HT-29 (cell line): Measurements from ENCODE around the gene HSDL1. TPM values are rescaled to one million over a fixed set of nuclear protein-coding genes. Genes with fewer than 3 reads are reported as not detected.
"Not testable (repeated sequence)": the region's sequence is repeated elsewhere in the genome, so short reads cannot be mapped to it uniquely, and the experiment has no call there.

Source experiments
- DNase-seq: peaks from one replicate; pipeline ENCODE4 v3.0.0-alpha.2; 2015; ENCODE audit warnings: low spot score
- total RNA-seq: library from RNA; depleted of rRNA; stranded (reverse); fragments of >200 nt; shearing (Covaris generic); gene quantifications from 2 replicates; pipeline ENCODE4 v1.2.3, GENCODE V29; 2014

The HSDL1 gene
- total RNA-seq, 1 experiment from 2014 or later, result 6.6 TPM

DNA sequence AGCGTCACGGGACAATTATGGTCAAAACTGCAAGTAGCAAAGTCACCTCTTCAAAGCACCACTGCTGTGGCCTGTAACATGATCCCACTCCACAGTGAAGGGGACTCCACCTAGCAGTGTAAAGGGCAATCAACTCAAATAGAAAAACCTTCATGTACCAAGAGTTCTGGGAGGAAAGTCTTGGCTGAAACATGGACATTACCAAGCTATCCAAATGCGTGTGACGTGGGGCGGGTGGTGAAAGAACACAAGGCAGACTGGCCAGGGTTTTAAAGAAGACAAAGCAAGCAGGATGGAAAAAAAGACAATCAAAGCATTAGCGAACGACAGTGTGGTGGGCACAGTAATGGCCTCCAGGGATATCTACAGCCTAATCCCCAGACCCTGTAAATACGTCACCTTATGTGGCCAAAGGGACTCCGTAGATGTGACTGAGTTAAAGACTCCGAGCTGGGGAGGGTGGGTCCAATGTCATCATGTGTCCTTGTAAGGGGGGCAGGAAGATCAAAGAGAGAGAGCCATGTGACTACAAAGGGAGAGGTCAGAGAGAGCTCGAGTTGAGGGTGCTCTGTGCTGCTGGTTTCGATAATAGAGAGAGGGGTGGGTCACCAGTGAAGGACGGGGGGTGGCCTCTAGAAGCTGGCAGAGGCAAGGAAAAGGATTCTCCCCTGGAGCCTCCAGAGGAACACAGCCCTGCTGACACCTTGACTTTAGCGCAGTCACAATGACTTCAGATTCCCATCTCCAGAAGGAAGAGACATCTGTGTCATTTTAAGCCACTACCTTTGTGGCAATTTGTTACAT, 6.0 kb downstream of the HSDL1 start:
- DNase-seq, result peak; percentile 13

DNA sequence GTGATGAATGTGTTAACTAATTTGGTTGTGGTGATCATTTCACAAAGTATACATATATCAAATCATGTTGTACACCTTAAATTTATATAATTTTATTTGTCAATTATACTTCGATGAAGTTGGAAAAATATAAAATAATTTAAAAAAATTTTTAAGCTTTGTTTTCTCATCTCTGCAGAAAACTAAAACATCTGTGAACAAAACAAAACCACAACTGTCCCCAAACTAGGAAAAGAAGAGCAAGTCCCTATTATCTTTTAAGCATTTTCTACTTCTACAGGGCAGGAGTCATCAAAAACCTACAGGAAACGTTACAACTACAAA, 6.5 kb downstream of the HSDL1 start:
- DNase-seq, result no peak

DNA sequence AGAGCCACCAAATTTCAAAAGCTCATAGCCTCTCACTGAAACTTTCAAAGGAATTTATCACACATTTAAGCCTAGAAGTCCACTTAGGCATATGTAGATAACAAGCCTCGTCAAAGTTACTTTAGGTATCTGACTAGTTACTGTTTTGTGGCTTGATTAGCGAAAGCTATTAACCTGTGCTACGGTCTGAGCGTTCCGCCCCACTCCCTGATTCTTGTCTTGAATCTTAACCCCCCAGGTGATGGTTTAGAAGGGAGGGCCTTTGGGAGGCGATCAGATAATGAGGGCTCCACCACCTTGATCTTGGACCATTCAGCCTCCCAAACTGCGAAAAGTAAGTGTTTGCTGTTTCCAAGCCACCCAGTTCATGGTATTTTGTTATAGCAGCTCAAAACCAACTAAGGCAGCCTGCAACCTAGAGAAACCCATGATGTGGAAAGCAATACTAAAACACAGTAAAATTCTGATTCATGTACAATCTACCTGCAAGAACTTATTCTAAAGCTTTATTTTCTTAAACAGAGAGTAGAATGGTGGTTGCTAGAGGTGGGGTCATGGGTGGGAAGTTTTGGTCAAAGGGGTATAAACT, 7.1 kb downstream of the HSDL1 start:
- DNase-seq, result no peak

DNA sequence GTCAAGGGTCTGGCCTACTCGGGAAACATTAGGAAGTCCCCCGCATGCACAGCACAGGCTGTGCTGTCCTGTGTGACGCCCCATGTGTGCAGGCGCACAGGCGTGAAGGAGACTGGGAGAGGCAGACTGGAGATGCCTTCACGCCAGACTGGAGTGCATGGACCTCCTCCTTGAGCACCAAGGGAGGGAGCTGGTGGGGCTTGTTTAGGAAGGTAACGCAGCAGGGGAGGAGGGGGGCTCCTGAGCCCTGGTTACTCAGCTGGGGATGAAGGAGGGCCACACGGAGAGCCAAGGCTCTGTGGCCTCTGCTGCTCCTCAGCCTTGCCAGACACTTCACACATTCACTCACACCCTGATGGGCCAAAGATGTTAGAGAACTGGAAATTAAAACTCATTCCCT, 7.7 kb downstream of the HSDL1 start:
- no peak for DNase-seq

DNA sequence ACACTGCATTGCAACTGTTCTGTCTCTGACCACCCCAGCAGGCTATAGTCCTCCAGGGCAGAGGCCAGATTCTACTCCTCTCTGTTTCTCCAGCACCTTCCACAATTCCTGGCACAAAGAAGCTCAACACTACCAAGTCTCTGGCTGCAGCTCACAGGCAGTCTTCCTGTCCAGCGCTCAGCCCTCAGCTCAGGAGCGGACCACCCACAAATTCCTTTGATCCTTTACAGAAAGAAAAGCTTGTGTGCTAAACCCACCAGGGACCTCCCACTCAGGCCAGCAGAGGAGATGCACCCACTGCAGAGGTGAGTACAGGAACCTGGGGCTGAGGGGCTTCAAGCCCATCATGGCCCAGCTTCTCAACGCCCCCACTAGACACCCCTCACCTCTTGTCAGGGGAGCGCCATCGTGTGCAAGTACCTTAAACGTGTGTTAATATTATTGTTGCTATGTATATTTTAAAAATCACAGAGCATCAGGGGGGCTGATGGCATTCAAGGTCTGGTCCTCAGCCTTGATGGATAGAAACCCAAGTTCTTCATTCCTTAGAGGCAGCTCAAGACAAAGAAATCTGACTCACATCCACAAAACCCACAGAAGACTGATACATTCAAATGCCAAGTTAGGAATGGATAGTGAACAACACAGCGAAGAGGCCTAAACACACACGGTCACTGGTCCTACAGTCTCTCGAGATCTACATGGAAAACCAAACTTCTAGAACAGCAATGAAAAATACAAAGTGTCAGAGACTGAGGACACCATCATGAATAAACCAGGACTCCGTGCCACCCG, 8.4 kb downstream of the HSDL1 start:
- no peak for DNase-seq

DNA sequence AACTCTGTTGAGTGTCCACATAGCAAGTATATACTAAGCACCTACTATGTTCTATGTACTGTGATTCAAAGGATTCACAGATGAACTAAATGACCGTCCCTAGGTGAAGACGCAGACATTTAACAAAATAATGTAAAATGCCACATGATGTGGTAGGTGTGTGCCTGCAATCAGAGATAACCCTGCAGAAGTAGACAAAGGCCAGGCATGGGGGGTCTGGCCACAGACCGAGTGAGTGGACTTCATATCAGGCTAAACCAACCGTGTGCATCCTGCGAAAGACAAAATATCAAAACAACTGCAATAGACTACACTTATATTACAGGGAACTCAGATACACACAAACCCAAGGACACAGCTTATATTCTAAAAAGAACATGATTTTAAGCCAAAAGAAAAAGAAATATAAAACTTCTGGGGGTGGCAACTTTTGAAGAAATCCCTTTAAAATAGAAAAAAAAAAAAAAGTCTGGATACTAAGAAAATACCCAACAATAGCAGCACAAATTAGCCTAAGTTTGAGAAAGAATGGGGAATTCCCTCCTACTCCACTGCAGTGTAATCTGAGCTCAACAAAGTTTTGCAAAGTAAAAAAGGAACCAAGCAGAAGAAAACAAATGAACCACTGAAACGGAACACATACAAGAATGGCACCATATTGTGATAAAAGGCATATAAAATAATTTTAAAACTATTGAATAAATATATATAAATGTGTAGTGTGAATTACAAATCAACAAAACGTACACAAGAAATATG, 12.3 kb downstream of the HSDL1 start:
- DNase-seq, result no peak

DNA sequence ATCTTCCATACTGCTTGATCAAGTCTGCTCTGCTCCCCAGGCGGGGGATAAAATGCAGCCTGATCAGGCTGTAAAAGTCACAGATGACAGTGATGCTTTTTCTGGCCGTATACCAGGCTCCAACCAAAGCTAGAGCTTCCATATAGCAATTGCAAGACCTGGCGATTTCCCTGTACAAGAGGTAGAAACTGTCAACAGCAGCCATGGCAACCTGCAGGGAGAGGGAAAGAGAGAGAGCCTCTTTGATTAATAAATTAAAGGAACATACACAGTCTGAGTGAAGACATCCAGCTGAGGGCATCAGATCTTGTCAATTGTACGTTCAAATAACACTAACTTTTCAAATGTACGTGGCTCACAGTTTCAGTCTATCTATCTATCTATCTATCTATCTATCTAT, 13.9 kb downstream of the HSDL1 start:
- DNase-seq, result no peak

DNA sequence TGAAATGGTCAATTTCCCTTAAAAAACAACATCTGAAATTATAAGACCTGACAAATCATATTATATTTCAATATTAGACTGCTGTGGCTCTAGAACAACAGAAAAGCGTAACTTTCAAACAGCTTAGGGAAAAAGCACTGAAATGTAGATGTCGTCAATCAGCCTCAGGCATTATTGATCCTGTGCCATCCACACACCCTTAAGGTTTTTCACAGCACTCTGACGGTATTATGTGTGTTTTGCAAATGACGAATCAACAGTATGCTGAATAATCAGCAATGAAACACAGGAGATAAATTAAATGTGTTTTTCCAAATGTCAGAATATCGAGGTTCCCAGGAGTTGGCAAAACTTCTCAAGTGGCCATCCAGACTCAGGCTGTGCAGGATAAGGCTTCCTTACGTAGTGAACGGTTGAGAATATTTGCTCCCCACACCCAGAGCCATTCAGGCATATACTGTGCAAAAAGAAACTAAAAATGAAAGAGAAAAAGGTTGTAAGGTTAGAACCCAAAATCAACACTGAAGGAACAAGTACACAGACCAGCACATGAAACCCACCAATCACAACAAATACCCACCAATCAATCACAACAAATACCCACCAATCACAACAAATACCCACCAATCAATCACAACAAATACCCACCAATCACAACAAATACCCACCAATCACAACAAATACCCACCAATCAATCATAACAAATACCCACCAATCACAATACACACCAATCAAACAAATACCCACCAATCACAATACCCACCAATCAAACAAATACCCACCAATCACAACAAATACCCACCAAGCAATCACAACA, 20.5 kb downstream of the HSDL1 start:
- no peak for DNase-seq

DNA sequence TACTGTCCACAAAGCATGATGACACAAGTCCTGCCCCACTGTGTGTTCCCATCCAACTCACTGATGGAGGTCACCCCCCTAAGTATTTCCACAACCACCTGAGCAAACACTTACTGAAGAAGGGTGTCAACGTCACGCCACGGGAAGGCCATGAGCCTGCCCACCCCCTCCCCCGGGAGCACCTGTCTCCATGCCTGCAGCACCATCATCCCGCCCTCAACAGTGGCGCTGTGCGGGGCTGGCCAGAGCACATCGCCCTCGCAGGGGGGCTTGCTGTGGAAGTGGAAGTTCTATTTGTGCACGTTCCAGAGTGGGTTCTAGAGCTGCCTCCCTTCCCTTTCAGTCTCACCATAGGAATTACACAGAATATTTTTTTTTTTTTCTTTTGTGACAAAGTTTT, 24.0 kb downstream of the HSDL1 start:
- no peak for DNase-seq

DNA sequence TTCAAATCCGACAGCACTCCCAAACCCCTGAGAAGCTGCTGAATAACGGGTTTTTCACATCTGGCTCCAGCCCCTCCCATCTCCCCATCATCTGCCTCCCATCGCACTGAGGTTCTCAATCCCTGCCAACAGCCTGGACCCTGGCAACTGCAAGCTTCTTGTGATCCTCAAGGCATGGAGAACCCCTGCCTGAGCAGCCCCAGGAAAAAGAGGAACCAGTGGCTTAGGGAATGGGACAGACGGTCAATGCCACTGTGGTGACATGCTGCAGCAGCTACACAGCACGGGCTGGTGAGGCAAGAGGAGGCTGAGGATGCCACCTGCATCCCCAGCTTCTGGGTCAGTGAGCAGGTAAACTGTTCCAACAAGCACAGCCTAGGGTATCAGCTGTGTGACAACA, 25.0 kb downstream of the HSDL1 start:
- DNase-seq, result no peak

DNA sequence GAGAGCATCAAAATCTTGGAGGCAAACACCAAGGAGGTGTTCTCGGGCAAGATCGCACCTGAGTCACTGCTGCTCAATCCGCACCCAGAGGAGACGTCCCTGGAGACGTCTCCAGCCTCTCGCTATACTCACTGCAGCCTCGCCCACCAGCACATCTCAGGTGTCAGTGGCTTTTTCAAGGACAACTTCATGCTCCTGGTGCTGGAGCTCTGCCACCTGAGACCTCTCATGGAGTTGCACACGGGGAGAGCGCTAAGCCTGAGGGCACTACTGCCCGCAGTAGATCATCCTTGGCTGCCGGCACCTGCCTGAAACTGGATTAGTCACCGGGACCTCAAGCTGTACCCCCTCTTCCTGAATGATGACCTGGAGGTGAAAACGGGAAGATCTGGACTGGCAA, 25.6 kb downstream of the HSDL1 start:
- no peak for DNase-seq

DNA sequence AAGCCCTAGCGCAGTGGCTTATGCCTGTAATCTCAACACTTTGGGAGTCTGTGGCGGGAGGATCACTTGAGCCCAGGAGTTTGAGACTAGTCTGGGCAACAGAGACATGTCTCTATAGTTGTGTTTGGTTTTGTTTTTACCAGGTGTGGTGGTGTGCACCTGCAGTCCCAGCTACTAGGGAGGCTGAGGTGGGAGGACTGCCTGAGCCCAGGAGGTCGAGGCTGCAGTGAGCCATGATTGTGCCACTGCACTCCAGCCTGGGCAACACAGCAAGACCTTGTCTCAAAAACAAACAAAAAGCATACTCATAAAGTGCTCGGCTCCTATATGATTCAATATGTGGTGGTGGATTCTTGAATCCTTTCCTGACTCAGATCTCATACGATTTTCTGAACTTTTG, 26.7 kb downstream of the HSDL1 start:
- DNase-seq, result not testable (repeated sequence)

DNA sequence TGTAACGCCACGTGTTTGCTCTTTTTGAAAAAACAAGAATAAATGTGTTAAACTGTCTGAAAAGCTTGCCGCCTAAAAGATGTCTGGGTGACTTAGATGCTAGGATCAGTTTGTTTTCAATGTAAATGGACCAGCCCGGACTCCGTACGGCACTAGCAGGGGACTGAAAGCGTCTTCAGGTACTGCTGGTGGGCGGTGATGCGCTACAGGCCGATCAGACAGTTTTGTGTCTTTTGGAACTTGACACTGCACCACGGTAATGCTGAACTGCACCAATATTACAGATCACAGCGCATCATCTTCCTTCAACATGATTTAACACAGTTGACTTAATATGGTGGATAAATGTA, 27.5 kb downstream of the HSDL1 start:
- DNase-seq, result peak; percentile 51

DNA sequence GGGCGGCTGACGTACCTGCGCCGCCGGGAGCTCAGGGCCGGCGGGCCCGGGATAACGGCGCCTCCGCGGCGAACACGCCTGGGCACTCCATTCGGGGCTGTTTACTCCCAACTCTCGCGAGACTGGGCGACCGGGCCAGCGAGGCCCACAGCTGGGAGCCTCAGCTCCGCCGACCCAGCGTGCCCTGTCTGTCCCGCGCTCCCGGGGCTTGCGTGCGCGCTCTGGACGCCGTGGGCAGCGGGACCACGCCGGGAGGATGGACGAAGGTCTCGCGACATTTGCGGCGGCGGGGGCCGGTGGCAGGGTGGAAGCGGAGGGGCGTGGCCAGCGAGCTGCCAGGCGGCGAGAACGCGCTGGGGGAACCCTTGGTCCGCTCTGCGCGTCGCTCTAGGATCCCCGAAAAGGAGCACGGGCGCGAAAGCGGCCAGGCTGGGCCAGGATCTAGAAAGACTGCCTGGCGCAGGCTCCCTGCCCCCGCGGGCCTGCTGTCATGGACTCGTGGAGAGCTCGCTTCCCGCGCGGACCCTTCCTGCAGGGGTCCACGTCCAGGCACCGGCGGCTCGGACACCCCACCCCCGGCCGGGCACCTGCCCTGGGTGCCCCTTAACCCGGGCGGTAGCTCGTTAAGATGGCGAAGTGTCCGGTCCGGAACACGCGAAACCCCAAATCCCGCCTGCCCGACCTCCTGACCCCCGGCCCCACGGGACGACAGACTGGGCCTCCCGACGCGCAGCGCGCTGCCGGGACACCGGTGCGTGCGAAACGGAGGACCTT, 28.1 kb downstream of the HSDL1 start, which contains the start of gene MBTPS1:
TSS of gene MBTPS1 (minus strand) at position 223 of the 774 bp plus-strand sequence. CDS start 15,159 bp downstream, outside the sequence.
- peak; percentile 97 for DNase-seq

DNA sequence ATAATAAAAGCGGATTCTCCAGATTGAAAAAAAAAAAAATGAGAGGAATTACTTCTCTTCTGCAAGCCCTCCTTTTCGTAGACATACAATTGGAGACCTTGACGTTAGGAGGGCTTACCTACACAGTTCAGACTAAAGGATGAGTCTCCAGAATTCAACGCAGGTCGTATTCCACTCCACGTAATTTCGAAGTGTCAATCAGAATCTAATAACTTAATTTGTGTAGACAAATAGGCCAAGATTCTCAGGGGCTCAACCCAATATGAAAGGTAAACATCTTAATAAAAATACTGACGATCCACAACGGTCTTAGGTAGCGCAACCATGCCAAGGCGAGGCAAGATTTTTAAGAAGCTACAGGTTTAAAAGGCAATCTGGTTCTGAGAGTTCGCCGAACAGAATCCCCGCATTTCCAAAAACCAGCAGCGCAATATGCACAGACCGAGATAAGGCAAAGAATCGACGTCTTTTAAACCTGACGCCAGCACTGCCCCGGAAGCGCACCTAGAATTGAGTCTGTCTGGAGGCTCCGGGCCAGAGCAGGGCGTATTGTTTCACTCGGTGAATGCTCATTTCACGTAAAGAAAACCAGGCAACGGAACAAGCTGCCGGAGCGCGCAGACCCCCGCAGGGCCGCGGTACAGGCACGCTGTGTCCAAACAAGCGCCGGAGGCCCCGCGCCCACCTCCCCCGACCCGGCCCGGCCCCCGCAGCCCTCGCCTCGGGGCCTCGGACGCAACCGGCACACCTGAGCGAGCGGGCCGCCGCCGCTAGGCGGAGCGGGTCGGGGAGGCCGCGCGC, 28.9 kb downstream of the HSDL1 start:
- DNase-seq, result peak; percentile 61

DNA sequence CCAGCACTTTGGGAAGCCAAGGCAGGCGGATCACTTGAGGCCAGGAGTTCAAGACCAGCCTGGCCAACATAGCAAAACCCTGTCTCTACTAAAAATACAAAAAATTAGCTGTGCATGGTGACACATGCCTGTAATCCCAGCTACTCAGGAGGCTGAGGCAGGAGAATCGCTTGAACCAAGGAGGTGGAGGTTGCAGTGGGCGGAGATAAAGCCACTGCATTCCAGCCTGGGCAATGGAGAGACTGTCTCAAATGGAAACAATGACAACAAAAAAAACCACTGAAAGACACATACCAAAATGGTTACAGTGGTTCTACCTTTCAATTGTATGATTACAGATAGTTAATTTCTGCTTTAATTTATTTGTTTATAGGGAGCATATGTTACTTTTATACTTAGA, 33.0 kb downstream of the HSDL1 start:
- DNase-seq, result not testable (repeated sequence)

DNA sequence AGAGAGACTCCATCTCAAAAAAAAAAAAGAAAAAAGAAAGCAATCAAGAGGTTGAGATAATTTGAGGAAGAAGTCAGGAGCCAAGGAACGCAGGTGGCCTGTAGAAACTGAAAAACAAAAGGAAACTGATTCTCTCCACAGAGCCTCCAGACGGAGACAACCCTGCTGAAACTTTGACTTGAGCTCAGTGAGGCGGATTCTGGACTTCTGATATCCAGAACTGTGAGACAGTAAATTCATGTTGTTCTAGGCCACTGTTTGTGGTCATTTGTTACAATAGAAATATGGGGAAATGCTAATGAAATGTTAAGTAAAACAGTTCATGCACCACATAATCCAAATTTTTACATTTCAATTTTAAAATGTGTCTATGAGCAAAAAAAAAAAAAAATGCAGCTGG, 33.5 kb downstream of the HSDL1 start:
- no peak for DNase-seq

DNA sequence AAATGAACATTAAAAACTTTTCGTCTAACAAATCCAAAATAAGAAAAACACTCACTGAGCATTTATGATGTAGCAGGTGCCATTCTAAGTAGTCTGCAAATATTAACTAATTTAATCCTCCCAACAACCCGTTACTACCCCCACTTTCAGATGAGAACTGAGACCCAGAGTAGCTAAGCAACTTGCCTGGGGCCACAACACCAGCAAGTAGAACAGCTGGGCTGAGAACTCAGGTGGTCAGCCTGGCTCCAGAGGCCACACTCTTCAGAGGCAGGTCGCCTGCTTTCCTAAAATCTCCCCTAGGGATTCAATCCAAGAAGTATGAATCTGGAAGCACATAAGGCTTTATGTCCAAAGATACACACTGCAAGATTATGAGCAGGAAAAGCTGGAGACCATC, 34.5 kb downstream of the HSDL1 start:
- no peak for DNase-seq

DNA sequence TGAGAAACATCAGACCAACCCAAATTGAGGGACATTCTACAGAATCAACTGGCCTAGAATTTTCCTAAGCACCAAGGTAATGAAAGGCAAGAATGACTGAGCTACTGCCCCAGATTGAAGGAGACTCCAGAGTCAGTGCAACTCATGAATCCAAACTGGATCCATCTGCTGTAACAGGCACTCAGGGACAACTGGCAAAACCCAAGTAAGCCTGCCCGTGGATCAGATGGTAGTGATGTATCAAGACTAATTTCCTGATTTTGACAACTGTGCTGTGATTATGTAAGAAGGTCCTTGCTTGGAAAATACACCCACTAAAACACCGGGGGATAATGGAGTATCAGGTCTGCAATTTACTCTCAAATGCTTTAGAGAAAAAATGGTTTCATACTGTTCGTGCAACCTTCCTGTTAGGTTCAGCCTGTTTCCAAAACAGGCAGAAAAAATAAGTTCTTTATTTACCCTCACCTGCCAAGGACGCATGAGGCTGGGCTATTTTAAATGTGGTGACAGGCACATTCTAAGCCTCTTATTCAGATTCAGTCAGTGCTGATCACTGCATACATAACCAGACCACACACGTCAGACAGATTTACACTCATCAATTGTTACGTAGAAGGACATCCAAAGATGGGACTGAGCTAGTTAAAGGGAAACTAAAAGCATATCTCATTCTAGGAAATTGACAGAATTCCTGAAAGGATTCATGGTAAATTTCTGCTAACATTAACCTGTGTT, 35.2 kb downstream of the HSDL1 start:
- no peak for DNase-seq
